Measurements from ENCODE around the gene TAS2R1.

DNA sequence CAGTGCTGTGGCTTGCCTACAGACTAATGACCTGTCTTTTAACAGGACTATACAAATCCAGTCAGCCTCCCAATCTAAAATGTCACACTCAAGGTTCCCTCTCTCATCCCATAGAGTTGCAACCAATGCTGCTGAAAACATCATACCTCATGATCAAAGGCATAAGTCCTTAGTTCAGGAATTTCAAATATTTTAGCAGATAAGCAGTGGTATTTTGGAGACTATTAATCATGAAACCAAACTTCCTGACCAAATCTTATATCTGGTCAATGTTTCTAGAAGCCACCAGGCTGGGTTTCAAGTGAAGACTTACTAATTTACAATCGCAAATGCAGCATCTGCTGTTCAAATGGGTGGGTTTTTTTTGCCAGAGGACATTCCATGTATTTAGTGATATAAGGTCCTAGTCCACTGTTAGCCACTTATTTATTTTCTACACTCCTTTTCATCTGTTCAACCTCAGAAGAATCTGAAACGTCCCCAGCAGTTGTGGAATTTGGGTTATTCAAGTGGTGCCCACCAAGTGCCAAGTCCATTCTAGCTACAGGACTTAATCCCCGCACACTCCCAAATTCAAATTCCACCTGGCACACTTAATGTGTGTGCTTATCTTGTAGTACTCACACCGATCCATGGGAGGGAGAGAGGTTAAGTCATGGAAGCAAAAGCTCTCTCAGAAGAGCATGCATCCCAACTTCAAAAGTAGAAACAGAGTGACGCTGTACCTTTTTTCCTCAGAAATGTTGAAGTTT, 5.8 kb downstream of the TAS2R1 start:
- no peak for TF ChIP-seq POLR2AphosphoS5 (IDR thresholded peaks at IDR 0.05)
- no peak for TF ChIP-seq CTCF (IDR thresholded peaks at IDR 0.05)

Measured in breast epithelium (tissue), 3 donors.